ENCODE measurements around the gene DNAJC1.
"Not testable (repeated sequence)": the region's sequence is repeated elsewhere in the genome, so short reads cannot be mapped to it uniquely, and the experiment has no call there.

The DNAJC1 gene

GRCh38 chr10:21843645-21844044 lies 159.9 kb downstream of the DNAJC1 start:
- FAIRE-seq (no peak), DNase-seq (ENCODE audit: insufficient read length, low spot score) (no peak)
- TF ChIP-seq, protein P1, sequence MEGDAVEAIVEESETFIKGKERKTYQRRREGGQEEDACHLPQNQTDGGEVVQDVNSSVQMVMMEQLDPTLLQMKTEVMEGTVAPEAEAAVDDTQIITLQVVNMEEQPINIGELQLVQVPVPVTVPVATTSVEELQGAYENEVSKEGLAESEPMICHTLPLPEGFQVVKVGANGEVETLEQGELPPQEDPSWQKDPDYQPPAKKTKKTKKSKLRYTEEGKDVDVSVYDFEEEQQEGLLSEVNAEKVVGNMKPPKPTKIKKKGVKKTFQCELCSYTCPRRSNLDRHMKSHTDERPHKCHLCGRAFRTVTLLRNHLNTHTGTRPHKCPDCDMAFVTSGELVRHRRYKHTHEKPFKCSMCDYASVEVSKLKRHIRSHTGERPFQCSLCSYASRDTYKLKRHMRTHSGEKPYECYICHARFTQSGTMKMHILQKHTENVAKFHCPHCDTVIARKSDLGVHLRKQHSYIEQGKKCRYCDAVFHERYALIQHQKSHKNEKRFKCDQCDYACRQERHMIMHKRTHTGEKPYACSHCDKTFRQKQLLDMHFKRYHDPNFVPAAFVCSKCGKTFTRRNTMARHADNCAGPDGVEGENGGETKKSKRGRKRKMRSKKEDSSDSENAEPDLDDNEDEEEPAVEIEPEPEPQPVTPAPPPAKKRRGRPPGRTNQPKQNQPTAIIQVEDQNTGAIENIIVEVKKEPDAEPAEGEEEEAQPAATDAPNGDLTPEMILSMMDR (IDR thresholded peaks at IDR 0.05; ENCODE audit: insufficient read depth, missing control alignments), result no peak

DNA sequence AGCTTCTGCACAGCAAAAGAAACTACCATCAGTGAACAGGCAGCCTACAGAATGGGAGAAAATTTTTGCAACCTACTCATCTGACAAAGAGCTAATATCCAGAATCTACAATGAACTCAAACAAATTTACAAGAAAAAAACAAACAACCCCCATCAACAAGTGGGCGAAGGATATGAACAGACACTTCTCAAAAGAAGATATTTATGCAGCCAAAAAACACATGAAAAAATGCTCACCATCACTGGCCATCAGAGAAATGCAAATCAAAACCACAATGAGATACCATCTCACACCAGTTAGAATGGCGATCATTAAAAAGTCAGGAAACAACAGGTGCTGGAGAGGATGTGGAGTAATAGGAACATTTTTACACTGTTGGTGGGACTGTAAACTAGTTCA lies 162.3 kb downstream of the DNAJC1 start:
- FAIRE-seq; DNase-seq (ENCODE audit: insufficient read length, low spot score): not testable (repeated sequence)

- not testable (repeated sequence) for DNase-seq (ENCODE audit: insufficient read length, low spot score); FAIRE-seq
These were observed 166.0 kb downstream of the DNAJC1 start for GRCh38 chr10:21837487-21837886.

- not testable (repeated sequence) for DNase-seq (ENCODE audit: insufficient read length, low spot score)
These were observed 169.0 kb downstream of the DNAJC1 start for GRCh38 chr10:21834574-21834973.

DNA sequence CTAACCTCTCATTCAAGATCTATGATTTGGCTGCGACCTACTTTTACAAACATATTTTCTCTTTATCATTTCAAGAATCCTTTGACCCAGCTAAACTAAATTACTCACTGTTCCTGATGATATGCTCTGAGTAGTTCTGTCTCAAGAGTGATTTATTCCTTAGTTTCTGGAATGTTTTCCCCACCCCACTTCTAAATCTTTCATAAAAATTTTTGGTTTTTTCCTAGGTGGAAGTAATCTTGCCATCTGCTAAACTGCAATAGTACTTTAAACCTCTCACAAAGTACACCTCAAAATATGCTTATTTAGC lies 170.8 kb downstream of the DNAJC1 start:
- no peak for DNase-seq (ENCODE audit: insufficient read length, low spot score)
- no peak for FAIRE-seq
- TF ChIP-seq, protein P1 (IDR thresholded peaks at IDR 0.05; ENCODE audit: insufficient read depth, missing control alignments), result no peak

More at GRCh38 chr10:21834574-21834973, 169.0 kb downstream of the DNAJC1 start:
- FAIRE-seq, result not testable (repeated sequence)

GRCh38 chr10:21831986-21832820 lies 171.3 kb downstream of the DNAJC1 start:
- FAIRE-seq (peak; percentile 35), DNase-seq (ENCODE audit: insufficient read length, low spot score) (no peak)
- TF ChIP-seq, protein P1 (IDR thresholded peaks at IDR 0.05; ENCODE audit: insufficient read depth, missing control alignments), result no peak

GRCh38 chr10:21830037-21830436 lies 173.5 kb downstream of the DNAJC1 start:
- TF ChIP-seq, protein P1 (IDR thresholded peaks at IDR 0.05; ENCODE audit: insufficient read depth, missing control alignments), result no peak
- FAIRE-seq (no peak), DNase-seq (ENCODE audit: insufficient read length, low spot score) (no peak)

GRCh38 chr10:21827308-21827707 lies 176.2 kb downstream of the DNAJC1 start:
- DNase-seq (ENCODE audit: insufficient read length, low spot score), result no peak
- TF ChIP-seq, protein P1 (IDR thresholded peaks at IDR 0.05; ENCODE audit: insufficient read depth, missing control alignments), result no peak
- no peak for FAIRE-seq

DNA sequence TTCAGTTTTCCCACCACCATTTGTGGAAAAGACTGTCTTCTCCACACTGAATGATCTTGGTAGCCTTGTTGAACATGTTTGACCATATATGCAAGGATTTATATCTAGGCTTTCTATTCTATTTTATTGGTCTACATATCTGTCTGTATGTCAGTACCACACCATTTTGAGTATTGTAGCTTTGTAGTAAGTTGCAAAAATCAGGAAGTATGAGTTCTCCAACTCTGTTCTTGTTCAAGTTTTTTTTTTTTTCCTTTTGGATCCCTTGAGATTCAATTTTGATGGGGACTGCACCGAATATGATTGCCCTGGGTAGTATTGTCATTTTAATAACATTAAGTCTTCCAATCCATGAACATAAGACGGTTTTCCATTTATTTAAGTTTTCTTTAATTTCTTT lies 176.8 kb downstream of the DNAJC1 start:
- DNase-seq (ENCODE audit: insufficient read length, low spot score) (no peak), FAIRE-seq (no peak)
- TF ChIP-seq, protein P1 (IDR thresholded peaks at IDR 0.05; ENCODE audit: insufficient read depth, missing control alignments), result no peak

All from D721Med (cell line).